ENCODE data around the gene PDE6D. TPM values are rescaled to one million over a fixed set of nuclear protein-coding genes. Genes with fewer than 3 reads are reported as not detected.
A peak's percentile ranks its signal among the peaks of the same experiment; 100 is the strongest.

Gene PDE6D
- total and polyA plus RNA-seq, 2 of the 13 experiments (the other 11 are each of a cell fraction or from before 2014, with no cell fraction given) = 14.1 to 23.2 TPM

DNA sequence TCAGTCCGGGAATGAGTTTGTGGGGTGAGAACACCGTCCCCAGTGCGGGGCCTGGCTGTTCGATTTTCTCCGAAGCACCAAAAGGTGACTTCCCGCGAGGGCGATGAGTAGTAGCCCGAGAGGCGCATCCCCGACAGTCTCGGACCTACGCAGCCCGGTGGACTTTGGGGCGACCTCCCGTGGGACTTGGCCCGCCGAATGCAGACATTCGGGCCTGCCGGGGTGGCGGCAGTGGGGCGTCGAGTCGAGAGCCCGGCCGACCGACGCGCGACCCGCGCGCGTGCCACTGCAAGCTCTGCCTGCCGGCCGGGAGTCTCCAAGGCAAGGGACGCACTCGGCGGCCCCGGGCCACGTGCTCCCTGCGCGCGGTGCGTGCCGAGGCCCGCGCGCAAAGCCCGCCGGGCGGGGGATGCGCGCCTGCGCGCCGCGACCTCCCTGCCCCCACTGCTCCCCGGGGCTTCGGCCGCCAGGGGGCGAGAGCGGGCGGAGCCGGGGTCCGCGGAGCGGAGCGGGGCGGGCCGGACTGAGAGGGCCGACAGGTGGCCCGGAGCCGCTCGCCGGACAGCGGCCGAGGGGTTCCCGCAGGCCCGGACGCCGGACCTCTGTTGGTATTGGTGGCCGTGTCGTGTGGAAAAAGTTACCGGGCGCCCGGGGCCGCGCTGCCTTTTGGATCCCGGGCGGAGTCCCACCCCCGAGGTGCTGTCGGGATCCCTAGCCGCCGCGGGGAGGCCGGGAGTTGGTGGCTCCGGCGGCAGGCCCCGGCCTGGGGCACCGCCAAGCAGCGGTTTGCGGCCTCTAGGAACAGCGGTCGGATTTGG lies 70.9 kb downstream of the PDE6D start (continued):
- TF ChIP-seq, protein P1, sequence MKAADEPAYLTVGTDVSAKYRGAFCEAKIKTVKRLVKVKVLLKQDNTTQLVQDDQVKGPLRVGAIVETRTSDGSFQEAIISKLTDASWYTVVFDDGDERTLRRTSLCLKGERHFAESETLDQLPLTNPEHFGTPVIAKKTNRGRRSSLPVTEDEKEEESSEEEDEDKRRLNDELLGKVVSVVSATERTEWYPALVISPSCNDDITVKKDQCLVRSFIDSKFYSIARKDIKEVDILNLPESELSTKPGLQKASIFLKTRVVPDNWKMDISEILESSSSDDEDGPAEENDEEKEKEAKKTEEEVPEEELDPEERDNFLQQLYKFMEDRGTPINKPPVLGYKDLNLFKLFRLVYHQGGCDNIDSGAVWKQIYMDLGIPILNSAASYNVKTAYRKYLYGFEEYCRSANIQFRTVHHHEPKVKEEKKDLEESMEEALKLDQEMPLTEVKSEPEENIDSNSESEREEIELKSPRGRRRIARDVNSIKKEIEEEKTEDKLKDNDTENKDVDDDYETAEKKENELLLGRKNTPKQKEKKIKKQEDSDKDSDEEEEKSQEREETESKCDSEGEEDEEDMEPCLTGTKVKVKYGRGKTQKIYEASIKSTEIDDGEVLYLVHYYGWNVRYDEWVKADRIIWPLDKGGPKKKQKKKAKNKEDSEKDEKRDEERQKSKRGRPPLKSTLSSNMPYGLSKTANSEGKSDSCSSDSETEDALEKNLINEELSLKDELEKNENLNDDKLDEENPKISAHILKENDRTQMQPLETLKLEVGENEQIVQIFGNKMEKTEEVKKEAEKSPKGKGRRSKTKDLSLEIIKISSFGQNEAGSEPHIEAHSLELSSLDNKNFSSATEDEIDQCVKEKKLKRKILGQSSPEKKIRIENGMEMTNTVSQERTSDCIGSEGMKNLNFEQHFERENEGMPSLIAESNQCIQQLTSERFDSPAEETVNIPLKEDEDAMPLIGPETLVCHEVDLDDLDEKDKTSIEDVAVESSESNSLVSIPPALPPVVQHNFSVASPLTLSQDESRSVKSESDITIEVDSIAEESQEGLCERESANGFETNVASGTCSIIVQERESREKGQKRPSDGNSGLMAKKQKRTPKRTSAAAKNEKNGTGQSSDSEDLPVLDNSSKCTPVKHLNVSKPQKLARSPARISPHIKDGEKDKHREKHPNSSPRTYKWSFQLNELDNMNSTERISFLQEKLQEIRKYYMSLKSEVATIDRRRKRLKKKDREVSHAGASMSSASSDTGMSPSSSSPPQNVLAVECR (CRISPR knock-in tag; IDR thresholded peaks at IDR 0.05; ENCODE audit: borderline replicate concordance) = peak; percentile 89
- TF ChIP-seq ZNF431 (CRISPR knock-in tag; IDR thresholded peaks at IDR 0.05; ENCODE audit: borderline replicate concordance, low read depth) (peak; percentile 100), ARNT (IDR thresholded peaks at IDR 0.05) (no peak), IKZF1 (IDR thresholded peaks at IDR 0.05) (no peak), DNMT1 (CRISPR knock-in tag; IDR thresholded peaks at IDR 0.05) (peak; percentile 89; the same call in 1 of the 2 replicates), ZNF317 (CRISPR knock-in tag; IDR thresholded peaks at IDR 0.05) (no peak; the same call in 1 of the 2 replicates), ZBTB7B (CRISPR knock-in tag; IDR thresholded peaks at IDR 0.05) (no peak), TCF7 (IDR thresholded peaks at IDR 0.05; ENCODE audit: low read depth) (no peak), ZNF780A (CRISPR knock-in tag; IDR thresholded peaks at IDR 0.05) (peak; percentile 98), TEAD3 (CRISPR knock-in tag; optimal IDR thresholded peaks at IDR 0.05; ENCODE audit: borderline replicate concordance) (no peak), CENPT (CRISPR knock-in tag; IDR thresholded peaks at IDR 0.05; ENCODE audit: low read depth) (peak; percentile 99), HOXA9 (CRISPR knock-in tag; IDR thresholded peaks at IDR 0.05; ENCODE audit: borderline replicate concordance) (peak; percentile 99), TOE1 (CRISPR knock-in tag; IDR thresholded peaks at IDR 0.05) (peak; percentile 97; the same call in 1 of the 2 replicates), ATRX (CRISPR knock-in tag; IDR thresholded peaks at IDR 0.05; ENCODE audit: borderline replicate concordance) (no peak), RAD51 (IDR thresholded peaks at IDR 0.05; ENCODE audit: borderline replicate concordance) (no peak), GATAD1 (CRISPR knock-in tag; IDR thresholded peaks at IDR 0.05) (peak; percentile 61), KDM5B (CRISPR knock-in tag; IDR thresholded peaks at IDR 0.05; ENCODE audit: borderline replicate concordance) (peak; percentile 100)
- TF ChIP-seq, protein P2, sequence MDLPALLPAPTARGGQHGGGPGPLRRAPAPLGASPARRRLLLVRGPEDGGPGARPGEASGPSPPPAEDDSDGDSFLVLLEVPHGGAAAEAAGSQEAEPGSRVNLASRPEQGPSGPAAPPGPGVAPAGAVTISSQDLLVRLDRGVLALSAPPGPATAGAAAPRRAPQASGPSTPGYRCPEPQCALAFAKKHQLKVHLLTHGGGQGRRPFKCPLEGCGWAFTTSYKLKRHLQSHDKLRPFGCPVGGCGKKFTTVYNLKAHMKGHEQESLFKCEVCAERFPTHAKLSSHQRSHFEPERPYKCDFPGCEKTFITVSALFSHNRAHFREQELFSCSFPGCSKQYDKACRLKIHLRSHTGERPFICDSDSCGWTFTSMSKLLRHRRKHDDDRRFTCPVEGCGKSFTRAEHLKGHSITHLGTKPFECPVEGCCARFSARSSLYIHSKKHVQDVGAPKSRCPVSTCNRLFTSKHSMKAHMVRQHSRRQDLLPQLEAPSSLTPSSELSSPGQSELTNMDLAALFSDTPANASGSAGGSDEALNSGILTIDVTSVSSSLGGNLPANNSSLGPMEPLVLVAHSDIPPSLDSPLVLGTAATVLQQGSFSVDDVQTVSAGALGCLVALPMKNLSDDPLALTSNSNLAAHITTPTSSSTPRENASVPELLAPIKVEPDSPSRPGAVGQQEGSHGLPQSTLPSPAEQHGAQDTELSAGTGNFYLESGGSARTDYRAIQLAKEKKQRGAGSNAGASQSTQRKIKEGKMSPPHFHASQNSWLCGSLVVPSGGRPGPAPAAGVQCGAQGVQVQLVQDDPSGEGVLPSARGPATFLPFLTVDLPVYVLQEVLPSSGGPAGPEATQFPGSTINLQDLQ (CRISPR knock-in tag; IDR thresholded peaks at IDR 0.05) = peak; percentile 98
